ENCODE results near the gene ZNRF1. TPM values are rescaled to one million over a fixed set of nuclear protein-coding genes. Genes with fewer than 3 reads are reported as not detected.

The ZNRF1 gene
- total and polyA plus RNA-seq, 10 of the 15 experiments (the other 5 are each of a cell fraction or from before 2014, with no cell fraction given), result 5.8 to 25.9 (median 14.3) TPM

DNA sequence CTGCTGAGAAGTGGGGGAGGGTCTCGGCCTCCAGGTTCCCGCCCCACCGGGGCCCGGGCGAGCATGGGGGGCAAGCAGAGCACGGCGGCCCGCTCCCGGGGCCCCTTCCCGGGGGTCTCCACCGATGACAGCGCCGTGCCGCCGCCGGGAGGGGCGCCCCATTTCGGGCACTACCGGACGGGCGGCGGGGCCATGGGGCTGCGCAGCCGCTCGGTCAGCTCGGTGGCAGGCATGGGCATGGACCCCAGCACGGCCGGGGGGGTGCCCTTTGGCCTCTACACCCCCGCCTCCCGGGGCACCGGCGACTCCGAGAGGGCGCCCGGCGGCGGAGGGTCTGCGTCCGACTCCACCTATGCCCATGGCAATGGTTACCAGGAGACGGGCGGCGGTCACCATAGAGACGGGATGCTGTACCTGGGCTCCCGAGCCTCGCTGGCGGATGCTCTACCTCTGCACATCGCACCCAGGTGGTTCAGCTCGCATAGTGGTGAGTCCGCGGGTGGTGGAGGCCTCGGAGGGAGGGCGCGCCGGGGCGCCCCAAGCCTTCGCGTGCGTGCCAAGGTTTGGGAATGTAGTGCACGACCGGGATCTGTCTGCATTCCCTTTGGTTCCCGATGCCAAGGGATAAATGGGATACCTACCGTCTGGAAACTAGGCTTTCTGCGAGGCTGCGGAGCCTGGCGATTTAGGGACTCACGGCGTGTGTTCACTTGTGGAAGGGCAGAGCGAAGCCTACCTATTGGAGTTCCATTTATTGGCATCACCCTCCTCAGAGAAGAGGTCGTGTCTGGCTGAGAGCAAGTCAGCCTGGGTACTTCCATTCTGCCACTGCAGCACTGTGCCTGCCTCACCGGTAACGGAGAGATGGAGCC lies 1.0 kb downstream of the ZNRF1 start:
- POLR2A ChIA-PET, result interaction anchor here (3.4 kb wide), 1 partner anchor 112 kb away, joined by 13 read pairs; no protein-coding TSS in a partner anchor
- no peaks in the 10 kb centered on the region for H4K20me1 ChIP-seq (ENCODE audit: control insufficient read depth, insufficient read depth)
- RAD21 ChIA-PET (ENCODE audit: unreplicated experiment), result interaction anchor here (0.6 to 5.5 kb wide), 4 partner anchors 15 to 110 kb away, joined by 3 to 92 read pairs (median 10); partner anchors contain the start of gene WDR59
- SMC1A ChIA-PET (ENCODE audit: uncharacterized antibody, unreplicated experiment), result interaction anchor here (4.1 kb wide), 1 partner anchor 110 kb away, joined by 69 read pairs; no protein-coding TSS in a partner anchor
- 0 out of 2 replicates have a peak overlapping the region, but pooled peaks have one; percentile 9 for H3K27ac ChIP-seq (ENCODE audit: control insufficient read depth, insufficient read depth)
- peaks cover 46% of the 10 kb centered on the region for H3K79me2 ChIP-seq (ENCODE audit: control insufficient read depth, insufficient read depth, low read length)
- H3K36me3 ChIP-seq (ENCODE audit: control insufficient read depth in 2 of 2, insufficient read depth in 2 of 2, low read length in 1 of 2), result no peaks in the 10 kb centered on the region
- intact Hi-C loops (cut with micrococcal nuclease; ENCODE audit: unreplicated experiment) (loop anchor here (10.0 kb wide), 1 partner anchor 135 kb away; no protein-coding TSS in a partner anchor), in situ Hi-C loops (cut with MboI) (no loop called here)
- H3K4me2 ChIP-seq (ENCODE audit: control insufficient read depth, insufficient read depth), result peak overlapping the region; percentile 78
- ATAC-seq, result peak; percentile 61
- H3K4me1 ChIP-seq (ENCODE audit: control insufficient read depth, insufficient read depth, low read length), result peaks cover 8% of the 10 kb centered on the region
- H3K27me3 ChIP-seq (replicated peaks in 1 of 2; ENCODE audit: control insufficient read depth in 2 of 2, insufficient read depth in 2 of 2, low read length in 1 of 2), result no peaks in the 10 kb centered on the region
- H2AFZ ChIP-seq (ENCODE audit: control insufficient read depth, low read depth, low read length), result no peak overlapping the region
- H3K4me3 ChIP-seq, result peak overlapping the region; percentile 64
- no peak for DNase-seq (ENCODE audit: low read depth, low spot score)
- no peak for FAIRE-seq
- H3K9me3 ChIP-seq (replicated peaks; ENCODE audit: control insufficient read depth, insufficient read depth, low read length), result no peaks in the 10 kb centered on the region
- BruUV-seq (replicated peaks), result no TSS peak
- peak overlapping the region; percentile 59 for H3K9ac ChIP-seq (ENCODE audit: control insufficient read depth, insufficient read depth, low read length)
- 1% methylated on average over 71 of the region's 71 CpGs for WGBS (ENCODE audit: insufficient coverage, insufficient replicate concordance, low lambda C conversion rate, missing lambda C conversion rate)
- CTCF ChIA-PET, result interaction anchor here (0.6 to 1.9 kb wide), 5 partner anchors 9 to 269 kb away, joined by 3 to 6 read pairs (median 3); no protein-coding TSS in a partner anchor
- TF ChIP-seq ETV6 (conservative IDR thresholded peaks at IDR 0.05 in 1 of 2, IDR thresholded peaks at IDR 0.05 in 1 of 2; ENCODE audit: borderline replicate concordance in 1 of 2, low read depth in 1 of 2) (no peak), ZNF274 (IDR thresholded peaks at IDR 0.05; ENCODE audit: insufficient read depth, insufficient read length) (no peak), RBBP5 (conservative IDR thresholded peaks at IDR 0.05) (no peak), TCF7 (IDR thresholded peaks at IDR 0.05; ENCODE audit: borderline replicate concordance) (no peak), NFYB (IDR thresholded peaks at IDR 0.05; ENCODE audit: insufficient read depth, low read depth, low read length) (no peak), CHD1 (IDR thresholded peaks at IDR 0.05; ENCODE audit: low read depth, low read length) (no peak), ZNF592 (IDR thresholded peaks at IDR 0.05) (no peak), ZZZ3 (IDR thresholded peaks at IDR 0.05; ENCODE audit: control insufficient read depth, insufficient read length, low read depth) (no peak), MTA3 (IDR thresholded peaks at IDR 0.05; ENCODE audit: borderline replicate concordance, low read length) (no peak), ZBED1 (IDR thresholded peaks at IDR 0.05; ENCODE audit: borderline replicate concordance) (no peak), CBX3 (IDR thresholded peaks at IDR 0.05; ENCODE audit: borderline replicate concordance, low read depth) (no peak), LARP7 (IDR thresholded peaks at IDR 0.05) (peak; percentile 63), BMI1 (IDR thresholded peaks at IDR 0.05; ENCODE audit: borderline replicate concordance) (peak; percentile 70; the same call in 1 of the 2 replicates), BHLHE40 (IDR thresholded peaks at IDR 0.05; ENCODE audit: borderline replicate concordance in 1 of 2, low read depth in 2 of 2, low read length in 1 of 2) (peak in 1 of 2 experiments; percentile 27; a peak in 1 of 4 replicates), IKZF1 (conservative IDR thresholded peaks at IDR 0.05) (peak; percentile 33), HDGF (IDR thresholded peaks at IDR 0.05) (no peak), MEF2B (IDR thresholded peaks at IDR 0.05; ENCODE audit: partially characterized antibody, poor library complexity, severe bottlenecking) (peak; percentile 9), KAT2A (conservative IDR thresholded peaks at IDR 0.05; ENCODE audit: control insufficient read depth, low read depth, low read length) (no peak), POLR2A (IDR thresholded peaks at IDR 0.05; ENCODE audit: low read depth, low read length) (no peak)
- TF ChIP-seq, protein P1, sequence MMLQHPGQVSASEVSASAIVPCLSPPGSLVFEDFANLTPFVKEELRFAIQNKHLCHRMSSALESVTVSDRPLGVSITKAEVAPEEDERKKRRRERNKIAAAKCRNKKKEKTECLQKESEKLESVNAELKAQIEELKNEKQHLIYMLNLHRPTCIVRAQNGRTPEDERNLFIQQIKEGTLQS (IDR thresholded peaks at IDR 0.05; ENCODE audit: borderline replicate concordance, extremely low read depth, low read depth, low read length), result no peak

All from GM12878 (cell line).